ENCODE measurements around the gene KDM2A.

KDM2A gene

DNA sequence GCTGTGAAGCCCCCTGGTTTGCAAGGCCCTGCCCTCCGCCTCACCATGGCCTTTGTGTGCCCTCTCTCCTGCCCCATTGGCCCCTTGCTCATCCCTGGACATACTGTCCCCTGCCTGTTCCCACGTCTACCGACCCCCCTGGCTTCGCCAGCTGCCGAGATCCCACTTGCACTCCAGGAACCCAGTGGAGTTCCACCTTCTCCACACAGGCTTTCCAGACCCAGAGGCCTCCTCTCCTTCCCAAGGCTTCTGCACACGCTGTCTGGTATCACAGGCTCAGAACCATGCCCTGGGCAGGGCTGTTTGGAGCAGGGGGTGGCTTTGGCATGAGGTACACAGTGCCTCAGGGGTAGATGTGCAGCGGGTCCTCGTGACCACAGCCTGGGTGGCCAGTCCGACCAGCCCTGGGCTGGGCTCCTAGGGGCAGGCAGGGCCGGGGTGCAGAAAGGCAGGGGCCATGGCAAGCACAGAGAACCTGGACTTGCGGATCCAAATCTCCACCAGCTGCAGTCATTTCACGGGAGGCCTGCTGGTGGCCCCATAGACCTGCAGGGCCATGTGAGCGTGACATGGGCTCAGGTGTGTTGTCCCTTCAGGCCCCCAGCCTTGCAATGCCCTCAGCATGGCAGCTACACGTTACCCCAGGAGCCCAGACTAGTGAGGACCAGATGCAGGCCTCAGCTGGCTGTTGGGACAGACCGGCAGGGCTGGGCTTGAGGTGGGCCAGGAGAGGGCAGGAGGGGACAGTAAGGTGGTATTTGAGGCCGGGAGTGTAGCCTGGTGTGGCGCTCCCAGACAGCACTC is 156.7 kb downstream of the KDM2A start:
- H3K4me1 ChIP-seq, result no peaks in the 10 kb centered on the region; the same call in 1 of the 2 replicates
- in situ Hi-C loops (cut with MboI; ENCODE audit: low sequenced_read_pairs), result no loop called here

DNA sequence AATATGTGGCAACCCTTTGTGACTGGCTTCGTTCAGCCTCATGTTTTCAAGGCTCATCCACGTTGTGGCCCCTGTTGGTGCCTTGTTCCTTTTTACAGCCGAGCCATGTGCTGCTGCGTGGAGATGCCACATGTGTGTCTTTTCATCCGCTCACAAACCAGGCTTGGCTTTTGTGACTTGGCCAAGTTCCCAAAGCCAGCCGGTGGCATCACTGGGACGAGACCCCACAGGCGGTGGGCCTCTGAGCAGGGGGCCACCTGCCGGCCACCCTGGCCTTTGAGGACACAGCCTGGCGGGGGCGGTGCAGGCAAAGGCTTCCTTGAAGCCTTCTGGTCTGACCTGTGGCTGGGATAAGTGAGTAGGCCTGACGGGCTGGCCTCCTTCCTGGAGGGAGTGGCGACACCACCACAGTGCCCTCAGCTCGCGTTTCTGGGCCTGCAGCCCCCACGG is 157.7 kb downstream of the KDM2A start:
- Histone ChIP-seq H3K36me3 (replicated peaks) (peaks cover 34% of the 10 kb centered on the region), H3K4me1 (no peaks in the 10 kb centered on the region; the same call in 1 of the 2 replicates), H3K4me3 (no peak overlapping the region), H3K9me3 (no peaks in the 10 kb centered on the region), H3K27me3 (ENCODE audit: low read depth) (no peaks in the 10 kb centered on the region)
- DNase-seq (ENCODE audit: low spot score in 2 of 2), result no peak
- in situ Hi-C loops (cut with MboI; ENCODE audit: low sequenced_read_pairs), result no loop called here

More for the DNA sequence above, 156.7 kb downstream of the KDM2A start:
- Histone ChIP-seq H3K9me3 (no peaks in the 10 kb centered on the region), H3K36me3 (replicated peaks) (peaks cover 27% of the 10 kb centered on the region), H3K27me3 (ENCODE audit: low read depth) (no peaks in the 10 kb centered on the region), H3K4me3 (no peak overlapping the region)
- DNase-seq (ENCODE audit: low spot score in 2 of 2), result no peak

DNA sequence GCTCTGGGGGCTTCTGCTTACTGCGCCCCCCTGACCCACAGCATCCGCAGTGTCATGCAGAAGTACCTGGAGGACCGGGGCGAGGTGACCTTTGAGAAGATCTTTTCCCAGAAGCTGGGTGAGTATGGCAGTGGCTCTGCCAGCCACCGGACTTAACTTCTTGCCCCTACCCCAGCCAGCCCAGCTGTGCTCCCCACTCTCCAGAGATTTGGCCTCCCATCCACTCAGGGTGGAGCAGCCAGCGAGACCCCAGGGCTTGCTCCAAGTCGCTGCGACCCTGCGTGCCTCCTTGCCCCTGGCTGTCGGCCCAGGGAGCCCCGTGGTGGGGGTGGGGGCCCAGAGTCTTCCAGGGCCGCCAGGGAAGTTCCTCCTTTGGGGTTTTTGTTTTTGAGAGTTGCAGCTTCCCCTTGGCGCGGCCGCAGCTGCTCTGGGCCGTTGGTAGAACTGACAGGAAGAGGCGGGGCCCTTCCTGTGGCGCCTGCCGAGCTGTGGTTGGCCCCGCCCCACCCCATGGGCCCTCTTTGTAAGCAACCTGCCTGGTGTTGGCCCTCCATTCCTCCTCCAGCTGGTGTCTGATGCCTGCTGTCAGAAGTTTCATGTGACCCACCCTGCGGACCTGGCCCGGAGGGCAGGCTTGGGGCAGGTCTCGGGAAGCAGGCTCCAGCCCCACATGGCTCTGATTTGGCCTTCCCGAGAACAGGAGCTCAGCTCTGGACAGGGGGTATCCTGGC is 158.3 kb downstream of the KDM2A start:
- in situ Hi-C loops (cut with MboI; ENCODE audit: low sequenced_read_pairs), result no loop called here
- H3K36me3 ChIP-seq (replicated peaks), result peaks cover 40% of the 10 kb centered on the region
- no peaks in the 10 kb centered on the region for H3K27me3 ChIP-seq (ENCODE audit: low read depth)
- peak; percentile 34 to 77 for DNase-seq (ENCODE audit: low spot score in 2 of 2)
- H3K4me3 ChIP-seq, result 0 out of 2 replicates have a peak overlapping the region, but pooled peaks have one; percentile 8
- H3K9me3 ChIP-seq, result no peaks in the 10 kb centered on the region
- H3K4me1 ChIP-seq, result no peaks in the 10 kb centered on the region; the same call in 1 of the 2 replicates

DNA sequence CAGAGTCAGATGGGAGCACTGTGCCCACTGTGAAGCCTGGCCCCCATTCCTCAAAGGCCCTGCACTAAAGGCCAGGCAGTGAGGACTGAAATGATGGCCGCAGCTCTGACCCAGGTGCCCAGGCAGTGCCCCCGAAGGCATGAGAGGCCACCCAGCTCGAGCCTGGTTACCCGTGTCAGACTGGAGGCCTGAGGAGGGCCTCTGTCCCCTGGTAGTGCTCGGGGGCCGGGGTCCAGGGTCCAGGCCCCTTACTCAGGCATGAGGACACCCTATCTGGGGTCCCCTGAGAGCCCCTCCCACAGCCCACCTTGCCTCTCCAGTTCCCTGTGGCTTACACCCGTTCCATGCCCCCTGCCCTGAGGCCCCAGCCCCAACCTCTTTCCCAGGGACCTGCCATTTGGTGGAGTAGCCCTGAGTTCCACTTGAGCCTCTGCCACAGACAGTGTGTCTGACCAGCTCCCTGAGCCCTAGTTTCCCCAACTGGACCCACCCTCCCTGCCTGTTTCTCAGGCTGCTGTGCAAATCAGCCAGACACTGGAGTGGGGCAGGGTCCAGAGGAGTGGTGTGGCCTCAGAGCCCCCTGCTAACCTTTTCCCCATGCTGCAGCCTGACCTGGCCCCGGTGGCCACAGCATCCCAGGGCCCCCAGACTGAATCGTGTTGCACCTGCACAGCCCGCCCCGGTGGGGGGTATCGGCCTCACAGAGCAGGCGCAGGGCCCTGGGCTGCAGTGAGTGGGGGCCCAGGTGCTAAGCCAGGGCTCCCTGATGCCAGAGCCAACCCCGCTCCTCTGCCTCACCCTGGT is 159.3 kb downstream of the KDM2A start:
- H3K27me3 ChIP-seq (ENCODE audit: low read depth), result no peaks in the 10 kb centered on the region
- no peak overlapping the region for H3K4me3 ChIP-seq
- H3K36me3 ChIP-seq (replicated peaks), result peaks cover 50% of the 10 kb centered on the region
- no peak for DNase-seq (ENCODE audit: low spot score in 2 of 2)
- no peaks in the 10 kb centered on the region for H3K9me3 ChIP-seq
- H3K4me1 ChIP-seq, result no peaks in the 10 kb centered on the region; the same call in 1 of the 2 replicates
- in situ Hi-C loops (cut with MboI; ENCODE audit: low sequenced_read_pairs), result no loop called here

DNA sequence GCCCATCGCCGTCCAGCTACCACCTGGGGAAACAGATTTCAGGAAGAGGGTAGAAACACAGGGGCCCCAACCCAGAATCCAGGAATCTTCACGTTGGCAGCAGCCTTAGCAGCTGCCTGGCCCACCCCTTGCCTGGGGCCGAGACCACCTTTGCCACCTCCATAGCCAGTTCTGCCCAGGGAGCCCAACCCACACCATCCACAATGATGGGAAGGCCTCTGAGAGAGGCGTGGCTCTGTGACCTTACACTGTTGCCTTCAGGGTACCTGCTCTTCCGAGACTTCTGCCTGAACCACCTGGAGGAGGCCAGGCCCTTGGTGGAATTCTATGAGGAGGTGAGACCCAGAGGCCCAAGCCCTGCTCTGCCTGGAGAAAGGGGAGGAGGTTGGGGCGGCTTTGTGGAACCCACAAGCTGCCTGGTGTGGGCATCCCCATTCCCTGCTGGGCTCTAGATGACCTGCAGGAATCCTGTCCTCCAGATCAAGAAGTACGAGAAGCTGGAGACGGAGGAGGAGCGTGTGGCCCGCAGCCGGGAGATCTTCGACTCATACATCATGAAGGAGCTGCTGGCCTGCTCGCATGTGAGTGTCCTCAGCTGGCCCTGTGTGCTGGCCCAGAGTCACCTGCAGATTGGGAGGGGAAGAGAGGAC is 160.0 kb downstream of the KDM2A start:
- in situ Hi-C loops (cut with MboI; ENCODE audit: low sequenced_read_pairs), result no loop called here
- H3K4me1 ChIP-seq, result no peaks in the 10 kb centered on the region; the same call in 1 of the 2 replicates
- no peaks in the 10 kb centered on the region for H3K9me3 ChIP-seq
- H3K36me3 ChIP-seq (replicated peaks), result peaks cover 57% of the 10 kb centered on the region
- no peak overlapping the region for H3K4me3 ChIP-seq
- no peaks in the 10 kb centered on the region for H3K27me3 ChIP-seq (ENCODE audit: low read depth)
- DNase-seq (ENCODE audit: low spot score in 2 of 2), result no peak

DNA sequence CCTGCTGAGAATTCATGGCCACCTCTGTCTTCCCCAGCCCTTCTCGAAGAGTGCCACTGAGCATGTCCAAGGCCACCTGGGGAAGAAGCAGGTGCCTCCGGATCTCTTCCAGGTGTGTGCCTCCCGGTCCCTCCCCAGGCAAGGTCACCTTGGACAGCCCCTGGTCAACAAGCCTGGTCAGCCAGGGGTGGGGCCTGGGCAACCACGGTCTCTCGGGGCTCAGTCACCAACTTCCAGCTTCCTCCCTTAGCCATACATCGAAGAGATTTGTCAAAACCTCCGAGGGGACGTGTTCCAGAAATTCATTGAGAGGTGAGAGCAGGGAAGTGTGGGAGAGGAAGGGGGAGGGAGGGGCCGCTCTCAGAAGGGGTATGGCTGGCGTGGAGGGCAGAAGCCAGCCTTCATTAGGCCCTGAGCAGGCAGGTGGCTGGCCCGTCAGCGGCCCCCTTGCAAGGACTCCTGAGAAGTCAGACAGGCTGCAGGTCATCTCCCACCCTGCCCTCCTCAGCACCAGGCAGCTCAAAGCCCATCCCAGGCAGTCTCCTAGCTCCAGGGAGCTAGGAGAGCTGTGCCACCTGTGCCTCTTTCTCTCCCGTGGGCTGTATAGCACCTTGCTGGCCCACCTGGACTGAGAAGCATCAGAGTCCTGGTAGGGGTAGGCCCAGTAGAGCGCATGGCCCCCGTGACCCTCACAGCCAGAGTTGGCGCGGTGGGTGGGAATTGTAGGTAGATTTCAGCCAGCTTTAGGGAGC is 160.7 kb downstream of the KDM2A start:
- H3K4me1 ChIP-seq, result no peaks in the 10 kb centered on the region; the same call in 1 of the 2 replicates

DNA sequence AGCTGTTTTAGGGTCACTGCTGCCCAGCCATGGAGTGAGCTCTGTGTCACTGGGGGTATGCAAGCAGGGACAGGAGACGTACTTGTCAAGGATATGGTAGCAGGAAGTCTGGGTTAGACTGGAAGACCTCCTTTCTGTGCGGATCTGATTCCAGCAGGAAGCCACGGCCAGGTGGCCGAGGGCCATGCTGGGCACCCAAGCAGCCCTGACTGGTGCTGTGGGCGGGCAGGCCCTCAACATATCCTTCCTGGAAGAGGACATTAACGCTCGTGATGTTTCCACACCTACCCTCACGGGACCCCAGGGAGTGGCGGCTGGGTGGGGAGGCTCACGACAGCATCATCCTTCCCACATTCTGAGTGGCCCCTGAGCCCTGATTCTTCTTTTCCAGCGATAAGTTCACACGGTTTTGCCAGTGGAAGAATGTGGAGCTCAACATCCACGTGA is 161.3 kb downstream of the KDM2A start:
- no peak for DNase-seq (ENCODE audit: low spot score in 2 of 2)
- Histone ChIP-seq H3K4me3 (no peak overlapping the region), H3K9me3 (no peaks in the 10 kb centered on the region), H3K4me1 (no peaks in the 10 kb centered on the region; the same call in 1 of the 2 replicates), H3K36me3 (replicated peaks) (peaks cover 65% of the 10 kb centered on the region), H3K27me3 (ENCODE audit: low read depth) (no peaks in the 10 kb centered on the region)
- in situ Hi-C loops (cut with MboI; ENCODE audit: low sequenced_read_pairs), result no loop called here

More for the DNA sequence above, 160.7 kb downstream of the KDM2A start:
- H3K4me3 ChIP-seq, result no peak overlapping the region
- H3K9me3 ChIP-seq, result no peaks in the 10 kb centered on the region
- in situ Hi-C loops (cut with MboI; ENCODE audit: low sequenced_read_pairs), result no loop called here
- H3K36me3 ChIP-seq (replicated peaks), result peaks cover 60% of the 10 kb centered on the region
- no peaks in the 10 kb centered on the region for H3K27me3 ChIP-seq (ENCODE audit: low read depth)
- DNase-seq (ENCODE audit: low spot score in 2 of 2), result no peak

DNA sequence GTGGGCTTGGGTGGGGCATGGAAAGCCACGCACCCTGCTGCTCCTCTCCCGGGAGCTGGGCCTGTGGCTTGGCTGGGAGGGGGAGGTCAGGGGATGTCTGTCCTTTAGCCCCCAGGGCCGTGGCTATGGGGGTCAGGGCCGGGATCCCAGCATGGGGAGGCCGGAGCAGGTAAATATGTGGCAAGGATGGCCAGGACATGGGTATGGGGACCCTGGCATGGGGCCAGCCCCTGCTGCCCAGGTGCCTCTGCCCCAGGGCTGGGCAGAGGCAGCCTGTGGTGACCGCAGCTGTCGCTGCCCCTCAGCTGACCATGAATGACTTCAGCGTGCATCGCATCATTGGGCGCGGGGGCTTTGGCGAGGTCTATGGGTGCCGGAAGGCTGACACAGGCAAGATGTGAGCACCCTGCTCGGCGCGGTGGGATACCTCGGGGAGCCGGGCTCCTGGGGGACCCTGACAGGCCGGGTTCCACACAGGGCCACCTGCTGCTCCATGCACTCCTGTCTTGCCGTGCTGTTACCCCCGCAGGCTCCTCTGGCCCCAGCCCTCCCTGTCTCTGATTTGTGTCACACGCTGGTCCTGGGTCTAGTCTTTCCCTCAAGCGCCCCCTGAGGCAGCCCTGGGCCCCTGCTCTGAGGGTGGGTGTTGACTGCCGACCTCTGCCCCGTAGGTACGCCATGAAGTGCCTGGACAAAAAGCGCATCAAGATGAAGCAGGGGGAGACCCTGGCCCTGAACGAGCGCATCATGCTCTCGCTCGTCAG is 161.9 kb downstream of the KDM2A start:
- no peaks in the 10 kb centered on the region for H3K9me3 ChIP-seq
- no peak for DNase-seq (ENCODE audit: low spot score in 2 of 2)
- no peak overlapping the region for H3K4me3 ChIP-seq
- in situ Hi-C loops (cut with MboI; ENCODE audit: low sequenced_read_pairs), result no loop called here
- H3K27me3 ChIP-seq (ENCODE audit: low read depth), result no peaks in the 10 kb centered on the region
- H3K4me1 ChIP-seq, result no peaks in the 10 kb centered on the region; the same call in 1 of the 2 replicates
- H3K36me3 ChIP-seq (replicated peaks), result peaks cover 70% of the 10 kb centered on the region

DNA sequence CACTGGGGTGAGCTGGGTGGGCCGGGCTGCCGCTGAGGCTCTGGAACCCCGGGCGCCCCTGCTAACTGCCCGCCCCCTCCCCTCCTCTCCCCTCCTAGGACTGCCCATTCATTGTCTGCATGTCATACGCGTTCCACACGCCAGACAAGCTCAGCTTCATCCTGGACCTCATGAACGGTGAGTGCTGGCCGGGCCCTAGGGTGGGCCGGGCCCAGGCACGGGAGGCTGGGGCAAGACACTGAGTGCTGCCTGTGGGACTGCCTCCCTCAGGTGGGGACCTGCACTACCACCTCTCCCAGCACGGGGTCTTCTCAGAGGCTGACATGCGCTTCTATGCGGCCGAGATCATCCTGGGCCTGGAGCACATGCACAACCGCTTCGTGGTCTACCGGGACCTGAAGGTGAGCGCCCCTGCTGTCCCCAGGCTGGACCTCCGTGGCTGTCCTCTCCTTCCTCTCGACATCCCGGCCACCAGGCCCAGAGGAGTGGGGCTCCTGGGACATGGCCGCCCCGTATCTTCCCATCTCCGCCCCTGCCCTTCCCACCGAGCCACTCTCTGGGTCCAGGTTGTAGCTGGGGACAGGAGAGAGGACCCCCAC is 162.6 kb downstream of the KDM2A start:
- Histone ChIP-seq H3K27me3 (ENCODE audit: low read depth) (no peaks in the 10 kb centered on the region), H3K4me1 (no peaks in the 10 kb centered on the region; the same call in 1 of the 2 replicates), H3K9me3 (no peaks in the 10 kb centered on the region), H3K4me3 (no peak overlapping the region), H3K36me3 (replicated peaks) (peaks cover 75% of the 10 kb centered on the region)
- DNase-seq (ENCODE audit: low spot score in 2 of 2), result no peak
- in situ Hi-C loops (cut with MboI; ENCODE audit: low sequenced_read_pairs), result no loop called here

DNA sequence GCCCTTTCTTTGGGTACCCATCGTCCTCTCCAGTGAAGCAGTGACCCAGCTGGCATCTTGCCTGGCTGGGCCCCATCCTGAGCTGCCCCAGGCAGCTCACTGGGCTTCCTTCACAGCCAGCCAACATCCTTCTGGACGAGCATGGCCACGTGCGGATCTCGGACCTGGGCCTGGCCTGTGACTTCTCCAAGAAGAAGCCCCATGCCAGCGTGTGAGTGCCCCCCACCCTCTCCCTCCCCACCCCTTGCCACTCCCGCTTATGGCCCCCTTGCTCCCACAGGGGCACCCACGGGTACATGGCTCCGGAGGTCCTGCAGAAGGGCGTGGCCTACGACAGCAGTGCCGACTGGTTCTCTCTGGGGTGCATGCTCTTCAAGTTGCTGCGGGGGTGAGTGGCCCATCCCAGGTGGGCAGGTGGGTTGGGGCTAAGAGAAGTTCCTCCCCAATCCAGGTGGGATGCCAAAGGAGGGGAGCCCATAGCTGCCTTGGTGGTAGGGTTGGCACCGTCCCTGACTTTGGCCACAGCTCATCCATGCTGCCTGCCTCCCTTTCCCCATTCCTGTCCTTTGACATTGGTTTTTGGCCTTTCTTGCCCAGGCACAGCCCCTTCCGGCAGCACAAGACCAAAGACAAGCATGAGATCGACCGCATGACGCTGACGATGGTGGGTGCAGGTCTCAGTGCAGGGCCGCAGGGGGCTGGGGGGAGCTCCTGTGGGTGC is 163.3 kb downstream of the KDM2A start:
- no peak overlapping the region for H3K4me3 ChIP-seq
- in situ Hi-C loops (cut with MboI; ENCODE audit: low sequenced_read_pairs), result no loop called here

DNA sequence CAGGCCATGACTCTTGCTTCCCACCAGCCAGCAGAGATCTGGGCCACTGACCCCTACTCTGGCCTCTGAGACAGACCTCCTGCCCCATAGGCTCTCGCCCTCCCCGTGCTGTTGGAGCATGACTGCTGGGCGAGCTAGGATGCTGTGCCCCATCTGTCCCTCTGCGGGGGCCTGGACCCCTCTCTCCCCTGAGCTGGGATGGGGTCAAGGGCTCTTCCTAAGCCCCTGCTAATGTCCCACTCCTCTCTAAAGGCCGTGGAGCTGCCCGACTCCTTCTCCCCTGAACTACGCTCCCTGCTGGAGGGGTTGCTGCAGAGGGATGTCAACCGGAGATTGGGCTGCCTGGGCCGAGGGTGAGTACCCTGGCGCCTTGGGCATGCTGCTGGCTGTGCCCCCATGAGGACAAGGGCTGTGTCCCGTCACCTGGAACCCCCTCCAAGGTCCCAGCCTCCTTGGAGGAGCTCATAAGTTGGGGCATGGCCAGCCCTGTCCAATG is 163.9 kb downstream of the KDM2A start:
- no peak for DNase-seq (ENCODE audit: low spot score in 2 of 2)
- Histone ChIP-seq H3K4me3 (no peak overlapping the region), H3K27me3 (ENCODE audit: low read depth) (no peaks in the 10 kb centered on the region), H3K36me3 (replicated peaks) (peaks cover 72% of the 10 kb centered on the region), H3K4me1 (peaks cover 2% of the 10 kb centered on the region), H3K9me3 (no peaks in the 10 kb centered on the region)
- in situ Hi-C loops (cut with MboI; ENCODE audit: low sequenced_read_pairs), result no loop called here

More for the DNA sequence above, 163.3 kb downstream of the KDM2A start:
- Histone ChIP-seq H3K36me3 (replicated peaks) (peaks cover 76% of the 10 kb centered on the region), H3K4me1 (no peaks in the 10 kb centered on the region; the same call in 1 of the 2 replicates), H3K27me3 (ENCODE audit: low read depth) (no peaks in the 10 kb centered on the region), H3K9me3 (no peaks in the 10 kb centered on the region)
- DNase-seq (ENCODE audit: low spot score in 2 of 2), result no peak
